T-helper 1 cell treated with Interleukin-12 subunit alpha and Interleukin-12 subunit beta and Interleukin-4 antibody, amounts not matched to agents 30 ng/mL and 1 ng/mL, for 36 hours (primary cell): ENCODE measurements around the gene NWD2. TPM values are rescaled to one million over a fixed set of nuclear protein-coding genes. Genes with fewer than 3 reads are reported as not detected.

Experiments used
- intact Hi-C: fragments of 100-400 bp; cut with micrococcal nuclease; formaldehyde crosslinking; loops from one replicate; pipeline ENCODE4 v1.15.1; 2024
- total RNA-seq: library from RNA; stranded (reverse); gene quantifications from 2 replicates; pipeline ENCODE4 v1.2.3, GENCODE V29; 2022

NWD2 gene
- total RNA-seq, 1 donor from 2014 or later: not detected

- intact Hi-C loops: no loop called here
Observed at GRCh38 chr4:37299468-37299867, 54.9 kb downstream of the NWD2 start.

GRCh38 chr4:37304612-37305011 lies 60.1 kb downstream of the NWD2 start:
- intact Hi-C loops: no loop called here

- intact Hi-C loops: no loop called here
Observed at GRCh38 chr4:37305984-37306383, 61.4 kb downstream of the NWD2 start.

GRCh38 chr4:37317104-37317643 lies 72.6 kb downstream of the NWD2 start:
- intact Hi-C loops: no loop called here

GRCh38 chr4:37320513-37321235 lies 76.1 kb downstream of the NWD2 start:
- intact Hi-C loops: no loop called here

- intact Hi-C loops: no loop called here
Observed at GRCh38 chr4:37322122-37322521, 77.6 kb downstream of the NWD2 start.

- intact Hi-C loops: no loop called here
Observed at GRCh38 chr4:37324546-37324945, 80.0 kb downstream of the NWD2 start.

GRCh38 chr4:37326852-37327251 lies 82.3 kb downstream of the NWD2 start:
- intact Hi-C loops: no loop called here

- intact Hi-C loops: no loop called here
Observed at GRCh38 chr4:37338972-37339371, 94.4 kb downstream of the NWD2 start.

- intact Hi-C loops: no loop called here
Observed at GRCh38 chr4:37358748-37359147, 114.2 kb downstream of the NWD2 start.

- intact Hi-C loops: no loop called here
Observed at GRCh38 chr4:37359261-37359660, 114.7 kb downstream of the NWD2 start.

- intact Hi-C loops: no loop called here
Observed at GRCh38 chr4:37365888-37366287, 121.3 kb downstream of the NWD2 start.

GRCh38 chr4:37367901-37368300 lies 123.4 kb downstream of the NWD2 start:
- intact Hi-C loops: no loop called here

- intact Hi-C loops: no loop called here
Observed at GRCh38 chr4:37370052-37370451, 125.5 kb downstream of the NWD2 start.

GRCh38 chr4:37381040-37381668 lies 136.6 kb downstream of the NWD2 start:
- intact Hi-C loops: loop anchor here (5.0 kb wide), 1 partner anchor 194 kb away; no protein-coding TSS in a partner anchor

- intact Hi-C loops: loop anchor here (5.0 kb wide), 1 partner anchor 196 kb away; no protein-coding TSS in a partner anchor
Observed at GRCh38 chr4:37383579-37384229, 139.2 kb downstream of the NWD2 start.

- intact Hi-C loops: no loop called here
Observed at GRCh38 chr4:37385424-37385823, 140.9 kb downstream of the NWD2 start.

GRCh38 chr4:37388681-37389365 lies 144.3 kb downstream of the NWD2 start:
- intact Hi-C loops: no loop called here

GRCh38 chr4:37389366-37389765 lies 144.8 kb downstream of the NWD2 start:
- intact Hi-C loops: no loop called here

- intact Hi-C loops: loop anchor here (1.0 to 2.0 kb wide), 2 partner anchors 976 to 1039 kb away; no protein-coding TSS in a partner anchor
Observed at GRCh38 chr4:37389967-37390580, 145.5 kb downstream of the NWD2 start.
